ENCODE data around the gene SUSD3. TPM values are rescaled to one million over a fixed set of nuclear protein-coding genes. Genes with fewer than 3 reads are reported as not detected.
"Not testable (repeated sequence)": the region's sequence is repeated elsewhere in the genome, so short reads cannot be mapped to it uniquely, and the experiment has no call there.

Gene SUSD3
- total RNA-seq, 2 experiments from 2014 or later = 81.1 to 85.8 TPM

DNA sequence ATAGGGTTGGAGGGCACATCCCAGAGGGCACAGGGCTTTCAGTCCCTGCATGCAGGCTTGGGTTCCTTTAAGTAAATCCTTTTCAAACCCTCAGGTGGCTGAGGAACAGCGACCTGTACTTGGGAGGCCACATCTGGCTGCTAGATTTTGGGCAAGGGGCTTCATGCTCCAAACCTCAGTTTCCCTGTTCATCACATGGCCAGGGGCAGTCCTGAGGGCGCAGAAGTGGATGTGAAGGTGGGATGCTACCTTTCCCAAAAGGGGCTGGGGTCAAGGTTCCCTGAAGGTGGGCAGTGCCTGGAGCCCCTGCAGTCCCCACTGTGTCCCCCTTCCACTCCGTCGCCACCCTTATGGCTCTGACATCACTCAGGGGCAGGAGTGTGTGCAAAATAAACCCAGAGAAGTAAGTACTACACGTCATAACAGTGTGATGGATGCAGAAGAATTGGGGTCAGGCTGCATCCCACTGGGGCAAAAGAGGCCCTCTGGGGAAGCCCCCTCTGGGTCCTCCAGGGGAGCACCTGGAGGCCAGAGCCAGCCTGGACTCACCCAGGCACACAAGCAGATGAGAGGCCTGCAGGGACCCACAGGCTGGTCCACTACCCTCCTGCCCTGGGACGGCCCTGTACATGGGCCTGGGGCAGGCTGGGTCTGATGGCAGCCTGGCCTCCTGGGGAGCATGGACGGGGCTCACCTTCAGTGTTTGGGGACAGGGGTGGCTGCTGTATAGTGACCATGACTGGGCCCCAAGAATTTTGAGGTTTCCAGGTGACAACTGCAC is 35.6 kb downstream of the SUSD3 start:
- Mint-ChIP-seq H3K4me1 (peaks cover 79% of the 10 kb centered on the region), H3K4me3 (peak overlapping the region; percentile 72), H3K9me3 (peaks cover 21% of the 10 kb centered on the region), H3K27ac (peak overlapping the region; percentile 98), H3K27me3 (no peaks in the 10 kb centered on the region), H3K36me3 (ENCODE audit: low read depth) (peaks cover 35% of the 10 kb centered on the region)
- no peak for DNase-seq
- ChIA-PET POLR2A (interaction anchor here (1.9 kb wide), 1 partner anchor 30 kb away, joined by 5 read pairs; no protein-coding TSS in a partner anchor), CTCF (interaction anchor here (2.7 kb wide), 1 partner anchor 91 kb away, joined by 8 read pairs; no protein-coding TSS in a partner anchor)

- DNase-seq = no peak
- POLR2A ChIA-PET = interaction anchor here (1.9 kb wide), 1 partner anchor 30 kb away, joined by 5 read pairs; no protein-coding TSS in a partner anchor
- Mint-ChIP-seq H3K9me3 (peaks cover 17% of the 10 kb centered on the region), H3K27me3 (no peaks in the 10 kb centered on the region), H3K4me3 (peak overlapping the region; percentile 72), H3K4me1 (peaks cover 78% of the 10 kb centered on the region), H3K36me3 (ENCODE audit: low read depth) (peaks cover 32% of the 10 kb centered on the region), H3K27ac (peak overlapping the region; percentile 98)
- CTCF ChIA-PET = no interaction called here
Measured at GRCh38 chr9:93094658-93095204, 36.2 kb downstream of the SUSD3 start.

- Mint-ChIP-seq H3K4me3 (peak overlapping the region; percentile 72), H3K4me1 (peaks cover 77% of the 10 kb centered on the region), H3K36me3 (ENCODE audit: low read depth) (peaks cover 28% of the 10 kb centered on the region), H3K27me3 (no peaks in the 10 kb centered on the region), H3K27ac (peak overlapping the region; percentile 98), H3K9me3 (peaks cover 13% of the 10 kb centered on the region)
- peak; percentile 100 for DNase-seq
- POLR2A ChIA-PET = interaction anchor here (0.6 to 1.9 kb wide), 2 partner anchors 17 to 31 kb away, joined by 5 to 6 read pairs; no protein-coding TSS in a partner anchor
- CTCF ChIA-PET = interaction anchor here (0.8 to 1.6 kb wide), 3 partner anchors 10 to 13 kb away, joined by 3 to 7 read pairs (median 4); no protein-coding TSS in a partner anchor
Measured at GRCh38 chr9:93095205-93096130, 37.0 kb downstream of the SUSD3 start.

- ChIA-PET POLR2A (interaction anchor here (0.6 to 1.9 kb wide), 2 partner anchors 17 to 32 kb away, joined by 5 to 6 read pairs; no protein-coding TSS in a partner anchor), CTCF (interaction anchor here (0.8 to 1.6 kb wide), 4 partner anchors 11 to 15 kb away, joined by 3 to 7 read pairs (median 4); no protein-coding TSS in a partner anchor)
- DNase-seq = peak; percentile 55
- H3K27ac Mint-ChIP-seq = peak within 1 kb of the TSS; percentile 98
- H3K4me1 Mint-ChIP-seq = peaks cover 73% of the 10 kb centered on the region
- peaks cover 26% of the 10 kb centered on the region for H3K36me3 Mint-ChIP-seq (ENCODE audit: low read depth)
- H3K4me3 Mint-ChIP-seq = peak within 1 kb of the TSS; percentile 85
- H3K27me3 Mint-ChIP-seq = no peaks in the 10 kb centered on the region
- H3K9me3 Mint-ChIP-seq = peaks cover 9% of the 10 kb centered on the region
Measured at GRCh38 chr9:93096131-93096802, 37.8 kb downstream of the SUSD3 start, which contains the start of gene CARD19. Gene CARD19, plus strand, starts transcription at chr9:93096217. Its CDS starts 129 bp downstream, at chr9:93096346.

DNA sequence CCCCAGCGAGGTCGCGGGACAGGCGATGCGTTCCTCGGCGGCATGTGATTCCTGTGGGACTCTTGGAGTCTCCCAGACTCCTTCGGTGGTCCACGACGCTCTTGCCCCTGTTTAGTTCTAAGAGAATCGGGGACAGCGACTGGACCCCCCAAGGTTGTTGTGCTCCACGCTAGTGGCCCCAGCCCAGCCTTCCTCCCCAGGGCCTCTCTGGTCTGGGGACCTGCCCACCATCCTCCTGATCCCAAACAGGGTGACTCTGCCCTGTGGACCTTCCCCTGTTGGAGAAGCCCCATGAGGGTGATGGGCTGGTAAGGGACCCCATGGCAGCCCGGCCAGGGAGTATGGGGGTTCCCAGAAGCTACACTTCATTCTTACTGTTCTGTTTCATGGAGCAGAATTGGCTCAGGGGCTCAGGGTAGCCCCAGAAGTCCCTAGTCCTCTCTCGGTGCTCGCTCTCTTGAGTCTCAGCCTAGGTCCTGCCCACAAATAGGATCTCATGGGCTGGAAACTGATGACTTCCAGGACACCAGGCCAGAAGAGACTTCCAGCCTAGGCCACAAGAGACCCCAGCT is 38.4 kb downstream of the SUSD3 start:
- ChIA-PET CTCF (interaction anchor here (1.0 to 1.6 kb wide), 5 partner anchors 10 to 16 kb away, joined by 3 to 7 read pairs (median 4); no protein-coding TSS in a partner anchor), POLR2A (no interaction called here)
- peaks cover 67% of the 10 kb centered on the region for H3K4me1 Mint-ChIP-seq
- peaks cover 22% of the 10 kb centered on the region for H3K36me3 Mint-ChIP-seq (ENCODE audit: low read depth)
- DNase-seq = no peak
- H3K27ac Mint-ChIP-seq = peak overlapping the region; percentile 87
- H3K27me3 Mint-ChIP-seq = no peaks in the 10 kb centered on the region
- H3K9me3 Mint-ChIP-seq = peaks cover 7% of the 10 kb centered on the region
- peak overlapping the region; percentile 85 for H3K4me3 Mint-ChIP-seq

DNA sequence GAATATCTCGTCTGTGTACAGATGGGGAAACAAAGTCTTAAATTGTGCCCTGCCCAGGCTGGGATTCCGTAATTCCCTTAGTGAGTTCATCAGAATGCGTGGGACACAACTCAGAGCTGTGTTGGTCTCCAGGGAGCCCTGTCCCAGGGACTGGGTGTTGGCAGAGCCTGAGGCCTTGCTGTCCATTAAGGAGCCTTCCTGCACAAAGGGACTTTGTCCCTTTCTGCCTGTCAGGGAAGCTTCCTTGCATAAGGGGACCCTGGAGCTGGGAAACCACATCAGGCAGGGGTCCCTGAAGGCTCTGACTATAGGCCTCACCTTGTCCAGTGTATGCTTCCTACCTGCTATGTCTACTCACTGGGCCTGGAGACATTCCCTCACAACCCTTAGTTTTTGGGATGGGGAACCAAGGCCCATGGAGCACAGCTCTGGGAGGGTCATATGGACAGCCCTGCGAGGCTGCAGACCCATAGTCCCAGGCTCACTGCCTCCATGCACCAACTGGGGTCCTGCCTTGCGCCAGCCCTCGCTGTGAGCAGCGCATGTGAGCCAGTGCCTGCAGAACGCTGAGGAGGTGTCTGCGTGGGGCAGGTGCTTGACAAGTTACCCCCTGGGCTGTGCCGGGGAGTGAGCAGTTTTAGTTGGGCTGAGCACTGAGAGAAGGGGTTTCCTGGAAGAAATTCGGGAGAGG is 39.2 kb downstream of the SUSD3 start:
- Mint-ChIP-seq H3K27ac (peak overlapping the region; percentile 87), H3K9me3 (no peaks in the 10 kb centered on the region), H3K4me3 (peak overlapping the region; percentile 85), H3K27me3 (no peaks in the 10 kb centered on the region), H3K4me1 (peaks cover 65% of the 10 kb centered on the region), H3K36me3 (ENCODE audit: low read depth) (peaks cover 20% of the 10 kb centered on the region)
- CTCF ChIA-PET = interaction anchor here (0.7 to 1.1 kb wide), 3 partner anchors 11 to 130 kb away, joined by 3 to 4 read pairs (median 3); no protein-coding TSS in a partner anchor
- no peak for DNase-seq
- POLR2A ChIA-PET = no interaction called here

DNA sequence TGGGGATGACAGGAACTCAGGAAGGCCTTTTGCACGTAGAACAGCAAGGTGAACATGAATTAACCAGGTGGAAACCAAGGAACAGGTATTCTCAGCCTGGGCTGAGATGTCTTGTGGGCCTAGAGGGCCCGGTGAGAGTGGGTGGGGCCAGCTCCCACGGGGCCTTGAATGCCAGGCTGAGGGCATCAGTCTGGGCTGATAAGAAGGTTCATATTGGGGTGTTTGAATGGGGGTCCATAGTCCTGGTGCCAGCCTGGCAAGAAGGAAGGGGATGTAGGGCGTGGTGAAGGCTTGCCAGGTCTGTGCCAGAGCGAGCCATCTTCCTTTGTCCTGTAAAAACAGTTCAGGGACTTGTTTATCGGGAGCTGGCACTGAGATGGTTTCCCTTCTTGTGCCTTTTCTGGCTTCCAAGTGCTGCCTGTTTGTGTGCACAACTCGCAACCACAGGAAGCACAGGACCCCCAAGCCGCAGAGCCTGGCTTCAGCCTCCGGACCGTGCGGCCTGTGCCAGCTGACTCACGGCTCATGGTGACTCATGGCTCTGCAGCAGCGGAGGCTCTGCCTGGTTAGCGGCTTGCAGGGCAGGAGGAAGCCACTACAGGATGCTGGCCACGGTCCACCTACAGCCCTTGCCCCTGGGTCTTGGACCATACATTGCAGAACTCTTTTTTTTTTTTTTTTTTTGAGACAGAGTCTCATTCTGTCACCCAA is 39.9 kb downstream of the SUSD3 start:
- no peaks in the 10 kb centered on the region for H3K27me3 Mint-ChIP-seq
- POLR2A ChIA-PET = no interaction called here
- peaks cover 25% of the 10 kb centered on the region for H3K36me3 Mint-ChIP-seq (ENCODE audit: low read depth)
- peaks cover 63% of the 10 kb centered on the region for H3K4me1 Mint-ChIP-seq
- DNase-seq = peak; percentile 44
- CTCF ChIA-PET = interaction anchor here (0.7 to 1.8 kb wide), 8 partner anchors 11 to 141 kb away, joined by 3 to 8 read pairs (median 4); no protein-coding TSS in a partner anchor
- peaks cover 1% of the 10 kb centered on the region for H3K9me3 Mint-ChIP-seq
- H3K27ac Mint-ChIP-seq = peak overlapping the region; percentile 87
- H3K4me3 Mint-ChIP-seq = peak overlapping the region; percentile 85

GRCh38 chr9:93099551-93100275 is 41.2 kb downstream of the SUSD3 start:
- DNase-seq = no peak
- CTCF ChIA-PET = interaction anchor here (1.3 to 1.8 kb wide), 2 partner anchors 10 to 20 kb away, joined by 4 to 8 read pairs; no protein-coding TSS in a partner anchor
- Mint-ChIP-seq H3K36me3 (ENCODE audit: low read depth) (peaks cover 38% of the 10 kb centered on the region), H3K27me3 (no peaks in the 10 kb centered on the region), H3K27ac (peak overlapping the region; percentile 87), H3K9me3 (peaks cover 11% of the 10 kb centered on the region), H3K4me1 (peaks cover 55% of the 10 kb centered on the region), H3K4me3 (peak overlapping the region; percentile 85)
- POLR2A ChIA-PET = no interaction called here

DNA sequence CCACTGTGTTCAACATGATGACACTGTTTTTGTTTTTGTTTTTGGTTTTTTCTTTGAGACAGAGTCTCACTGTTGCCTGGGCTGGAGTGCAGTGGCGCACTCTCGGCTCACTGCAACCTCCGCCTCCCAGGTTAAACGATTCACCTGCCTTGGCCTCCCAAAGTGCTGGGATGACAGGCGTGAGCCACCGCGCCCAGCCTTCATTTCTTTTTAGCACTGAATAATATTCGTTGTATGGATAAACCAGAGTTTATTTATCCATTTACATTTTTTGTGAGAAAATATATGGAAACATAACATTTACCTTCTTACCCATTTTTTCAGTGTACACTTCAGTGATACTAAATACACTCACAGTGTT is 41.8 kb downstream of the SUSD3 start:
- Mint-ChIP-seq H3K27me3 (no peaks in the 10 kb centered on the region), H3K27ac (no peak overlapping the region), H3K4me1 (peaks cover 52% of the 10 kb centered on the region), H3K4me3 (no peak overlapping the region), H3K9me3 (peaks cover 16% of the 10 kb centered on the region), H3K36me3 (ENCODE audit: low read depth) (peaks cover 43% of the 10 kb centered on the region)
- POLR2A ChIA-PET = no interaction called here
- CTCF ChIA-PET = no interaction called here
- no peak for DNase-seq

DNA sequence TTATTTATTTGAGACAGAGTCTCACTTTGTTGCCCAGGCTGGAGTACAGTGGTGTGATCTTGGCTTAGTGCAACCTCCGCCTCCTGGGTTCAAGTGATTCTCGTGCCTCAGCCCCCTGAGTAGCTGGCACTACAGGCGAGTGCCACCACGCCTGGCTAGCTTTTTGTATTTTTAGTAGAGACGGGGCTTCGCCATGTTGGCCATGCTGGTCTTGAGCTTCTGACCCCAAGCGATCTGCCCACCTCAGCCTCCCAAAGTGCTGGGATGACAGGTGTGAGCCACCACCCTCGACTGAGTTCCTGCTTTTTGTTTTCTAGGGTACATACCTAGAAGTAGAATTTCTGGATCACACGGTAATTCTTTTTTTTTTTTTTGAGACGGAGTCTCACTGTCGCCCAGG is 42.6 kb downstream of the SUSD3 start:
- CTCF ChIA-PET, POLR2A ChIA-PET, H3K27me3 Mint-ChIP-seq, H3K27ac Mint-ChIP-seq, DNase-seq, H3K4me3 Mint-ChIP-seq: not testable (repeated sequence)
- H3K36me3 Mint-ChIP-seq (ENCODE audit: low read depth) = peaks cover 49% of the 10 kb centered on the region
- H3K9me3 Mint-ChIP-seq = peaks cover 16% of the 10 kb centered on the region
- peaks cover 60% of the 10 kb centered on the region for H3K4me1 Mint-ChIP-seq

Measured in activated CD4-positive, alpha-beta T cell treated with anti-CD3 and anti-CD28 coated beads, Interleukin-2, amount 10 ng/mL, durations not matched to agents 7 days and 5 days (primary cell).